Ishikawa (cell line): ENCODE data around the gene PATJ.

ENCODE experiments used
- CREB1 ChIP-seq: IDR thresholded peaks from 2 replicates; pipeline ENCODE4 v1.6.1; 2012; ENCODE audit warnings: low read depth
- FOXM1 ChIP-seq: IDR thresholded peaks from 2 replicates; pipeline ENCODE4 v1.6.1; 2012; ENCODE audit warnings: low read depth, borderline replicate concordance
- RAD21 ChIP-seq: IDR thresholded peaks from 2 replicates; pipeline ENCODE4 v1.6.1; 2012; ENCODE audit warnings: low read depth
- REST ChIP-seq: IDR thresholded peaks from 2 replicates; pipeline ENCODE4 v1.6.1; 2012; ENCODE audit warnings: low read depth, mild to moderate bottlenecking
- YY1 ChIP-seq: IDR thresholded peaks from 2 replicates; pipeline ENCODE4 v1.6.1; 2012; ENCODE audit warnings: low read depth

- TF ChIP-seq CREB1 (no peak), FOXM1 (no peak), RAD21 (no peak), YY1 (peak; percentile 73), REST (no peak)
Observed at GRCh38 chr1:62180639-62181038, 438.4 kb downstream of the PATJ start.
